NCI-H1694 treated with DMSO at 0.1 percent for 48 hours (cell line): ENCODE measurements around the gene ADAMTS16.

ENCODE experiments used
- DNase-seq: peaks from one replicate; lab custom pipeline; 2025; lab: John Stamatoyannopoulos, UW

ADAMTS16 gene

GRCh38 chr5:5287419-5287818, 147.3 kb downstream of the ADAMTS16 start:
- no peak for DNase-seq

- no peak for DNase-seq
These were observed 148.1 kb downstream of the ADAMTS16 start for GRCh38 chr5:5288201-5288600.

- DNase-seq, result no peak
These were observed 149.4 kb downstream of the ADAMTS16 start for GRCh38 chr5:5289537-5289936.

GRCh38 chr5:5290674-5291334, 150.7 kb downstream of the ADAMTS16 start:
- no peak for DNase-seq

GRCh38 chr5:5291357-5291756, 151.2 kb downstream of the ADAMTS16 start:
- DNase-seq, result no peak

GRCh38 chr5:5293029-5293428, 152.9 kb downstream of the ADAMTS16 start:
- DNase-seq, result no peak

- no peak for DNase-seq
These were observed 154.3 kb downstream of the ADAMTS16 start for GRCh38 chr5:5294429-5294828.

GRCh38 chr5:5295351-5295750, 155.2 kb downstream of the ADAMTS16 start:
- DNase-seq, result no peak

- no peak for DNase-seq
These were observed 155.9 kb downstream of the ADAMTS16 start for GRCh38 chr5:5296051-5296450.

GRCh38 chr5:5297432-5298067, 157.4 kb downstream of the ADAMTS16 start:
- no peak for DNase-seq

- DNase-seq, result no peak
These were observed 158.0 kb downstream of the ADAMTS16 start for GRCh38 chr5:5298068-5298633.

GRCh38 chr5:5298841-5299541, 158.9 kb downstream of the ADAMTS16 start:
- DNase-seq, result no peak

GRCh38 chr5:5301176-5301575, 161.0 kb downstream of the ADAMTS16 start:
- DNase-seq, result no peak

GRCh38 chr5:5302201-5302600, 162.1 kb downstream of the ADAMTS16 start:
- no peak for DNase-seq

GRCh38 chr5:5303242-5303641, 163.1 kb downstream of the ADAMTS16 start:
- DNase-seq, result no peak

- no peak for DNase-seq
These were observed 164.4 kb downstream of the ADAMTS16 start for GRCh38 chr5:5304361-5305020.

- no peak for DNase-seq
These were observed 166.6 kb downstream of the ADAMTS16 start for GRCh38 chr5:5306696-5307095.

- DNase-seq, result no peak
These were observed 168.2 kb downstream of the ADAMTS16 start for GRCh38 chr5:5308319-5308718.

- no peak for DNase-seq
These were observed 169.5 kb downstream of the ADAMTS16 start for GRCh38 chr5:5309645-5310044.

GRCh38 chr5:5313101-5313635, 173.0 kb downstream of the ADAMTS16 start:
- no peak for DNase-seq

- DNase-seq, result no peak
These were observed 174.0 kb downstream of the ADAMTS16 start for GRCh38 chr5:5314166-5314565.

- DNase-seq, result no peak
These were observed 174.5 kb downstream of the ADAMTS16 start for GRCh38 chr5:5314626-5315025.
